ENCODE data around the gene NCF4.

The NCF4 gene

DNA sequence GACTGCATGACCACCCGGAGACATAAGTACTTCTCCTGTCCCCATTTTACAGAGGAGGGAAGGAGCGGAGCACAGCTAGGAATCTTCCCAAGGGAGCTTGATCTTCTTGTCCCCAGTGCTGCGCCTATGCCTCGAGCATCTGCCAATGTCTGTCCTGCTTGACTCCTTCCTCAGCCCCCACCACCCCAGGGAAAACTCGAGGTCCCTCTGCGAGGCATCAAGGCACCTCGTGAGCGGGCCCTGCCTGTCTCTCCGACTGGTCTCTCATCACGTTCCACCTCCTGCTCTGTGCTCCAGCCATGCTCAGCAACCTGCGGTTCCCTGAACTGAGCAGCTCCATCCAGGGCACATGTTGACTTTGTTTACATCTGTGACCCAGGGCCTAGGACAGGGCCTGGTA lies 2.5 kb downstream of the NCF4 start:
- no peak overlapping the region for H3K4me3 Mint-ChIP-seq
- ATAC-seq (replicated peaks) (no peak), DNase-seq (no peak)
- no peaks in the 10 kb centered on the region for H3K9me3 Mint-ChIP-seq
- peaks cover 2% of the 10 kb centered on the region for H3K36me3 Mint-ChIP-seq (ENCODE audit: insufficient read depth)
- H3K4me1 Mint-ChIP-seq (ENCODE audit: low read depth in 2 of 2) = peaks cover 10 to 13% of the 10 kb centered on the region in 2 donors
- H3K27me3 Mint-ChIP-seq = peaks cover 0 to 20% of the 10 kb centered on the region in 2 donors
- H3K27ac Mint-ChIP-seq = no peak overlapping the region

- no peaks in the 10 kb centered on the region for H3K9me3 Mint-ChIP-seq
- H3K36me3 Mint-ChIP-seq (ENCODE audit: insufficient read depth) = peaks cover 2% of the 10 kb centered on the region
- peaks cover 0 to 20% of the 10 kb centered on the region in 2 donors for H3K27me3 Mint-ChIP-seq
- peaks cover 10 to 13% of the 10 kb centered on the region in 2 donors for H3K4me1 Mint-ChIP-seq (ENCODE audit: low read depth in 2 of 2)
- no peak overlapping the region for H3K4me3 Mint-ChIP-seq
- no peak for DNase-seq
- no peak overlapping the region for H3K27ac Mint-ChIP-seq
- no peak for ATAC-seq (replicated peaks)
Measured at GRCh38 chr22:36863979-36864378, 3.2 kb downstream of the NCF4 start.

DNA sequence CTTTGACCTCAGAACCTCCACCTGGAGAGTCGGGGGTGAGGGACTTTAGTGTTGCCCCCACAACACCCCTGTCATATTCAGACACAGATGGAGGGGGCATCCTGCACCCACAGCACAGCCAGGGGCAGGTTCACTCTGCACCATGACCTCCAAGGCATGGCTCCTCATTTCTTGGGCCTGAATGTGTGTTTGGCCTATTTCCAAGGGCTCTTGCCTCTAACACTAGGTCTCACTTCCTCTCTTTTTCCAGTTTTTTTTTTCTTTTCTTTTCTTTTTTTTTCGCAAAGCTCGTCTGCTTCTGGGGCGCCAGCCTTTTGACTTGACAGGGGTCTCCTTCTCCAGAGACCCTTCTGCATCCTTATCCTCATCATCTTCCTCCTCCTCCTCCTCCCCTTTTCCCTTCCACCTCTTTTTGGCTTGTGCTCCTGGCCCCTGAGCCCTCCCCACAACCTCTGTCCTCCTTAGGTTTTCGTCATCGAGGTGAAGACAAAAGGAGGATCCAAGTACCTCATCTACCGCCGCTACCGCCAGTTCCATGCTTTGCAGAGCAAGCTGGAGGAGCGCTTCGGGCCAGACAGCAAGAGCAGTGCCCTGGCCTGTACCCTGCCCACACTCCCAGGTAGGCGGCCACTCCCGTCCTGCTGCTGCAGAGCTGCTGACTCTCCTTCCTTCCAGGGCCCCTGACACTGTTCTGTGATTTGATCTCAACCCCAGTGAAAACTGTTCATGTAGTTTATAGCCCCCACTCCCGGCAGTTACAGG lies 3.8 kb downstream of the NCF4 start:
- Mint-ChIP-seq H3K36me3 (ENCODE audit: insufficient read depth) (peaks cover 2% of the 10 kb centered on the region), H3K4me3 (no peak overlapping the region), H3K4me1 (ENCODE audit: low read depth in 2 of 2) (peaks cover 10 to 14% of the 10 kb centered on the region in 2 donors), H3K27ac (peak overlapping the region in 1 of 2 donors; percentile 47), H3K9me3 (no peaks in the 10 kb centered on the region), H3K27me3 (peaks cover 0 to 20% of the 10 kb centered on the region in 2 donors)
- no peak for DNase-seq
- no peak for ATAC-seq (replicated peaks)

DNA sequence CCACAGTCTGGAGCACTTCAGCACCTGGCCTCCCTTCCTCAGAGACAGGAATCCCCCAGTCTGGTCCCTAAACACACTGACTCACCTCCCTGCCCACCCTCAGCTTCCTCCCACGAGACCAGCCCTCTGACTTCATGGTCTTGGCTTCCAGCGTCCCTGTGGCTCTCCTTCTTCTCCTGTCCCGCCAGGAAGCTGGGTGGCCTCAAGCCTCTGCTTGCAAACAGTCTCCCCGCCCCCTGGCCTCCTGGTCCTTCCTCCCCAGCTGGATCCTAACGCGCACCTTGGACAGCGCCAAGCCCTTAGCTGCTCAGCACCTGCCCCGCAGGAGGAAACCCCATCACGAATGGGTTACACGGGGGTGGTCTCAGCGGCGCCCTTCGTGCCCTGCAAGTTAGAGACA lies 4.5 kb downstream of the NCF4 start:
- Mint-ChIP-seq H3K4me1 (ENCODE audit: low read depth in 2 of 2) (peaks cover 5 to 7% of the 10 kb centered on the region in 2 donors), H3K36me3 (ENCODE audit: insufficient read depth) (peaks cover 2% of the 10 kb centered on the region), H3K27ac (peak overlapping the region in 1 of 2 donors; percentile 47), H3K9me3 (no peaks in the 10 kb centered on the region), H3K27me3 (peaks cover 0 to 20% of the 10 kb centered on the region in 2 donors), H3K4me3 (no peak overlapping the region)
- ATAC-seq (replicated peaks) = no peak
- DNase-seq = no peak

- no peak for DNase-seq
- H3K27ac Mint-ChIP-seq = no peak overlapping the region
- H3K36me3 Mint-ChIP-seq (ENCODE audit: insufficient read depth) = peaks cover 2% of the 10 kb centered on the region
- H3K9me3 Mint-ChIP-seq = no peaks in the 10 kb centered on the region
- H3K27me3 Mint-ChIP-seq = peaks cover 0 to 20% of the 10 kb centered on the region in 2 donors
- no peak for ATAC-seq (replicated peaks)
- H3K4me1 Mint-ChIP-seq (ENCODE audit: low read depth in 2 of 2) = peaks cover 0 to 2% of the 10 kb centered on the region in 2 donors
- H3K4me3 Mint-ChIP-seq = no peak overlapping the region
Measured at GRCh38 chr22:36867695-36868094, 6.9 kb downstream of the NCF4 start.

DNA sequence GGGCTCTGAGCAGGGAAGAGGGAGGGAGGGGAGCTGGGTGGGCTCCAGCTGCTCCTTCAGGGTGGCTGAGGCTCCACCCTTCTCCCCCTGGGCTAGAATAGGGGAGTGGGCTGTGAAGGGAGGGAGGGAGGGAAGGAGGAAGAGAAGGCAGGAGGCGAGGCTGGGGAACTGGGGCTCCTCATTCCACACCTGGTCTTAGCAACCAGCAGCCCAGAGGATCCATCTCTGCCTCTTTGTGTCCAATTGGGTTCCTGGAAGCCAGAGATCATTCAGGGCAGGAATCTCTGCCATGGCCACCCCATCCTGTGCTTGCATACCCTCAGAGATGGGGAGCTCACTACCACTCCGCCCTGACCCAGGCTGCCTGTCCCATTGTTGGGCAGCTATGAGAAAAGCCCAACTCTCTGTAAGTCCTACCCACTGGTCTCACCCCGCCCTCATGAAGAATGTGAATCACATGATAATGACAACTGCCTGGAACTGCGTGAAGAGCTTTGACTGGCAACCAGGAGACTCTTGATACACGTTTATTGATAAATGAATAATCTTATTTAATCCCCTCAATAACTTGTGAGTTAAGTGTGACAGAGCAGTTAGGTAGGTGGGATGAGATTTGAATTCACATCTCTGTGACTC lies 7.9 kb downstream of the NCF4 start:
- peaks cover 0 to 20% of the 10 kb centered on the region in 2 donors for H3K27me3 Mint-ChIP-seq
- DNase-seq = no peak
- no peak for ATAC-seq (replicated peaks)
- H3K4me3 Mint-ChIP-seq = no peak overlapping the region
- H3K9me3 Mint-ChIP-seq = no peaks in the 10 kb centered on the region
- no peak overlapping the region for H3K27ac Mint-ChIP-seq
- H3K4me1 Mint-ChIP-seq (ENCODE audit: low read depth in 2 of 2) = peaks cover 2 to 9% of the 10 kb centered on the region in 2 donors
- H3K36me3 Mint-ChIP-seq (ENCODE audit: insufficient read depth) = peaks cover 7% of the 10 kb centered on the region

- no peaks in the 10 kb centered on the region for H3K9me3 Mint-ChIP-seq
- H3K27ac Mint-ChIP-seq = no peak overlapping the region
- H3K4me1 Mint-ChIP-seq (ENCODE audit: low read depth in 2 of 2) = peaks cover 6 to 15% of the 10 kb centered on the region in 2 donors
- DNase-seq (no peak), ATAC-seq (replicated peaks) (no peak)
- no peak overlapping the region for H3K4me3 Mint-ChIP-seq
- H3K27me3 Mint-ChIP-seq = peaks cover 0 to 15% of the 10 kb centered on the region in 2 donors
- peaks cover 8% of the 10 kb centered on the region for H3K36me3 Mint-ChIP-seq (ENCODE audit: insufficient read depth)
Measured at GRCh38 chr22:36870250-36870649, 9.4 kb downstream of the NCF4 start.

- no peak for DNase-seq
- Mint-ChIP-seq H3K4me1 (ENCODE audit: low read depth in 2 of 2) (peaks cover 6 to 15% of the 10 kb centered on the region in 2 donors), H3K27me3 (peaks cover 0 to 8% of the 10 kb centered on the region in 2 donors), H3K4me3 (no peak overlapping the region), H3K36me3 (ENCODE audit: insufficient read depth) (peaks cover 6% of the 10 kb centered on the region), H3K9me3 (no peaks in the 10 kb centered on the region), H3K27ac (no peak overlapping the region)
- ATAC-seq (replicated peaks) = no peak
Measured at GRCh38 chr22:36871669-36872081, 10.9 kb downstream of the NCF4 start.

DNA sequence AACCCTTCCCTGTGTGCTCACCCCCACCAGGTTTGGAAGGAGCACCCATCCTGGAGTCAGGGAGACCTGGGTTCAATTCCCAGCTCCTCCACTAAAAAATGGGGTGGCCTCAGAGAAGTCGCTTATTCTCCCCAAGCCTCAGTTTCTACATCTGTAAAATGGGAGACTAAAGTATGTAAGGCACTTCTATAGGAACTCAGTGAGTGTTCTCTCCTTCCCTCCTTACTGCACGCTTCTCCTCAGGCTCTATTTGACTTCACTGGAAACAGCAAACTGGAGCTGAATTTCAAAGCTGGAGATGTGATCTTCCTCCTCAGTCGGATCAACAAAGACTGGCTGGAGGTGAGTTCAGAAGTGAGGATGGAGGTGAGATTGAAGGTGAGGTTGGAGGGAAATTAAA lies 11.3 kb downstream of the NCF4 start:
- H3K36me3 Mint-ChIP-seq (ENCODE audit: insufficient read depth) = peaks cover 6% of the 10 kb centered on the region
- H3K27ac Mint-ChIP-seq = no peak overlapping the region
- H3K27me3 Mint-ChIP-seq = peaks cover 0 to 6% of the 10 kb centered on the region in 2 donors

DNA sequence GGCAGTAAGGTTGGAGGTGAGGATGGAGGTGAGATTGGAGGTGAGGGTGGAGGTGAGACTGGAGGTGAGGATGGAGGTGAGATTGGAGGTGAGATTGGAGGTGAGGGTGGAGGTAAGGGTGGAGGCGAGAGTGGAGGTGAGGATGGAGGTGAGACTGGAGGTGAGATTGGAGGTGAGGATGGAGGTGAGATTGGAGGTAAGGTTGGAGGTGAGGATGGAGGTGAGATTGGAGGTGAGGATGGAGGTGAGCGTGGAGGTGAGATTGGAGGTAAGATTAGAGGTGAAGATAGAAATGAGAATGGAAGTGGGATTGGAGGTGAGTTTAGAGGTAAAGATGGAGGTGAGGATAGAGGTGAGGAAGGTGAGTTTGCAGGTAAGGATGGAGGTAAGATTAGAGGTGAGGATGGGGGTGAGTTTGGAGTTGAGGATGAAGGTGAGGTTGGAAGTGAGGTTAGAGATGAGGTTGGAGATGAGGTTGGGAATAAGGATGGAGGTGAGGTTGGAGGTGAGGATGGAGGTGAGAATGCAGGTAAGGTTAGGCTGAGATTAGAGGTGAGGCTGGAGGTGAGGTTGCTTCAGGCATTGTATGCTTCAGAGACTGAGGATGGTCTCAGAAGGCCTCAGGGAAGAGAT lies 12.2 kb downstream of the NCF4 start:
- no peak for DNase-seq
- Mint-ChIP-seq H3K4me3 (no peak overlapping the region), H3K9me3 (no peaks in the 10 kb centered on the region), H3K36me3 (ENCODE audit: insufficient read depth) (peaks cover 6% of the 10 kb centered on the region), H3K4me1 (ENCODE audit: low read depth in 2 of 2) (peaks cover 6 to 15% of the 10 kb centered on the region in 2 donors), H3K27ac (peak overlapping the region in 1 of 2 donors; percentile 90), H3K27me3 (peaks cover 6 to 8% of the 10 kb centered on the region in 2 donors)
- no peak for ATAC-seq (replicated peaks)

More for the DNA sequence above, 11.3 kb downstream of the NCF4 start:
- DNase-seq = no peak
- Mint-ChIP-seq H3K4me3 (no peak overlapping the region), H3K4me1 (ENCODE audit: low read depth in 2 of 2) (peaks cover 6 to 15% of the 10 kb centered on the region in 2 donors), H3K9me3 (no peaks in the 10 kb centered on the region)
- ATAC-seq (replicated peaks) = no peak

DNA sequence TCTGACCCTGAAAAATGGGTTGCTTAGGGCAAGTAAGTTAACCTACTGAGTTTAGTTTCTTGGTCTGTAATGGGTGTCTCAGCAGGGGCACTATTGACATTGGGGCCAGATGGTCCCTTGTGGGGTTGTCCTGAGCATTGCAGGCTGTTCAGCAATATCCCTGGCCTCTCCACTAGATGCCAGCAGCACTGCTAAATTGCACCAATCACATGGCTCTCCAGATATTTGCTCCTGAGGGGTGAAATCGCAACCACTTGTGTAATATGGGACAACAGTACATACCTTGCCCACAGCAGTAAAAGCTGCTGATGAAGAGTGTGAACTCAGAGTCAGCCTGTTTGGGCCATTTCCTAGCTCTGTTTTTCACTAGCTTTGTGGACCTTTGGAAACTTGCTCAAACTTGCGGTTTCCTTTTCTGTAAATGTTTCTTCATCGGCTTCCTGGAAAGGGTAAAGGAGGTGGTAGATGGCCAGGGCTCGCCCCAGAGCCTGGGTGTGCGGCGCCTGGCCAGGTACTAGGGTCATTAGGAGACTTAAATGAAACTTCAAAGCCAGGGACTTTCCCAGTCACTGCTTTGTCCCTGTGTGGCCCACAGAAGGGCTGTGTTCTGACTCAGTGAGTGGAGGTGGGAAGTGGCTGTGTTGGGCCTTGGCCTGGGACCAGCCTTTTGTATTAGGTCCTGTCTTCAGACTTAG lies 13.0 kb downstream of the NCF4 start:
- peaks cover 13 to 16% of the 10 kb centered on the region in 2 donors for H3K27me3 Mint-ChIP-seq
- H3K4me1 Mint-ChIP-seq (ENCODE audit: low read depth in 2 of 2) = peaks cover 6 to 15% of the 10 kb centered on the region in 2 donors
- no peaks in the 10 kb centered on the region for H3K9me3 Mint-ChIP-seq
- DNase-seq (no peak), ATAC-seq (replicated peaks) (peak; percentile 57)
- H3K27ac Mint-ChIP-seq = peak overlapping the region; percentile 78 to 90
- H3K36me3 Mint-ChIP-seq (ENCODE audit: insufficient read depth) = peaks cover 6% of the 10 kb centered on the region
- H3K4me3 Mint-ChIP-seq = peak overlapping the region in 1 of 2 donors; percentile 46

DNA sequence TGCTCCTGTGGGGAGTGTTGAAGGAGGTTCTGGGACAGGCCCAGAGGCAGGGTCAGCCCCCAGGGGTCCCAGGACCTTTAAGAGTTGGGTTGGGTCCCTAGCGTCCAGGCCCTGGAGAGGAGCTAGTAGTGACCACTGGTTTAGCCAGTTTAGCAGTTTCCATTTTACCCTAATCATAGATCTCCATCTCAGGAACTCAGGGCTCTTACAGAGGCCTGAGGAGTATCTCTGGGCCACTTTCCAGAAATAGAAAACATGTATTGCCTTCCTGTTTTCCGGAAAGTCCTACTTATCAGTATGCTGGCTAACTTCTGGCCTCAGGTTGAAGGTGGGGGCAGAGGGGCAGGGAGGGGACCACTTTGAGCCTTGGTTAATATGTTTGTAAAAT lies 13.5 kb downstream of the NCF4 start:
- no peaks in the 10 kb centered on the region for H3K9me3 Mint-ChIP-seq
- H3K4me3 Mint-ChIP-seq = no peak overlapping the region
- H3K36me3 Mint-ChIP-seq (ENCODE audit: insufficient read depth) = peaks cover 6% of the 10 kb centered on the region
- ATAC-seq (replicated peaks) (no peak), DNase-seq (no peak)
- H3K27me3 Mint-ChIP-seq = peaks cover 18 to 22% of the 10 kb centered on the region in 2 donors
- peaks cover 6 to 15% of the 10 kb centered on the region in 2 donors for H3K4me1 Mint-ChIP-seq (ENCODE audit: low read depth in 2 of 2)
- H3K27ac Mint-ChIP-seq = peak overlapping the region; percentile 78 to 90

GRCh38 chr22:36874736-36875135 lies 13.9 kb downstream of the NCF4 start:
- H3K27me3 Mint-ChIP-seq = peaks cover 23 to 26% of the 10 kb centered on the region in 2 donors
- H3K27ac Mint-ChIP-seq = no peak overlapping the region
- H3K4me3 Mint-ChIP-seq = no peak overlapping the region
- peaks cover 0 to under 1% of the 10 kb centered on the region in 2 donors for H3K9me3 Mint-ChIP-seq
- ATAC-seq (replicated peaks) = no peak
- DNase-seq = no peak
- H3K36me3 Mint-ChIP-seq (ENCODE audit: insufficient read depth) = peaks cover 6% of the 10 kb centered on the region
- H3K4me1 Mint-ChIP-seq (ENCODE audit: low read depth in 2 of 2) = peaks cover 6 to 13% of the 10 kb centered on the region in 2 donors
